Stimulated activated CD8-positive, alpha-beta memory T cell treated with anti-CD3 and anti-CD28 coated beads, Interleukin-12 subunit alpha, Interleukin-12 subunit beta, amount 100 ng/mL, for 4 hours (primary cell): ENCODE measurements around the gene COX7B2.

Experiments
- DNase-seq: peaks from one replicate; pipeline ENCODE4 v3.0.0-alpha.2; 2020; ENCODE audit warnings: low read depth

COX7B2 gene

DNA sequence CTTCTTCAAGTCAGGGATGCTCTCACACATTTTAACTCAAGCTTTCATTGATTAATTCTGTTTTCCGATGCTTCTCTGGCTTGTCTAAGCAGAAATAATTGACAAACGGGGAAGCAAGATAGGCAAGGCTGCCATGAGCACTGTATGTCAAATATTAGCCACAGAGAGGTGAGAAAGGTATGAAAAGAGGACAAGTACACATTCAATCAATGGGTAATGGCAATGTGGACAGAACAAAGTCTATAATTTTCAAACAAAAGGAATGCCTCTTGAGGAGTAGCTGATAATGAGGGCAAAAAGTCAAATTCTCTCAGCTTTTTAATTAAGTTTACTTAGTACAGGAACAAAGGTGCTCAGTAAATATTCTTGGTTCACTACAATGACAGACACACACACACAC lies 19.6 kb downstream of the COX7B2 start:
- no peak for DNase-seq

DNA sequence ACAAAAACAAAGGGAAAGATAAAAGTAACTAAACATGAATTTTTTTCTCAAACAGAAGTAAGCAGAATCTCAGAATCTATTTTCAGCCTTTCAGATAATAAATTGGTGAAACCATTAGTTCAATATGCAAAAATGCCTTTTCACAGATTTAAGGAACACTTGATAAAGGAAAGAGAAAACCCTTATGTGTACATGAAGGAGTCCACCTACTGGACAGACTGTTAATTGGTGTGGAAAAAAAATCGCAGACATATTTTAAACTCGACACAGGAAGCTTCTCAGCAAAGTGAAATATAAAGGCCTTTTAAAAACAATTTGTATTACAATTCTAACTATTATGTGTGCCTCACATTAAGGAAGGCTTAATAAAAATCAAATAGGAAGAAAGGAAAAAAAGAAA lies 22.3 kb downstream of the COX7B2 start:
- no peak for DNase-seq

GRCh38 chr4:46878641-46879040 lies 30.4 kb downstream of the COX7B2 start:
- DNase-seq = no peak

DNA sequence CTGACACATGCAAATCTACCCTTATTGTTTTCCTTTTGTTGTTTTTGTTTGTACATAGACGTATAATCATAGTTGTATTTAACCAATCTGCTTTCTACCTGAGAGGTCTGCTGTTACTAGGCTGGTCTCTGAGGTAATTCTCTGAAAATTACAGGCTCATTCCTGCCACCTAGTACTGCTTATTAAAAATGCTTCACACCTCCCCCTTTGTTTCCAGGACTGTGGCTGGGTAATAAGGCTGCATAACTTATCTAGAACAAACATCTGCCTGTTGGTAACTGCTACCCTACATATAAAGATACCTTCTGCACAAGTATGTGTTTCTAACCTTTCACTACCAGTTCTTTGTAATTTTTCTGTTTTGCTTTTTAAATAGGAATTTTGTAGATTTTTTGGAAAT lies 34.2 kb downstream of the COX7B2 start:
- DNase-seq = no peak

DNA sequence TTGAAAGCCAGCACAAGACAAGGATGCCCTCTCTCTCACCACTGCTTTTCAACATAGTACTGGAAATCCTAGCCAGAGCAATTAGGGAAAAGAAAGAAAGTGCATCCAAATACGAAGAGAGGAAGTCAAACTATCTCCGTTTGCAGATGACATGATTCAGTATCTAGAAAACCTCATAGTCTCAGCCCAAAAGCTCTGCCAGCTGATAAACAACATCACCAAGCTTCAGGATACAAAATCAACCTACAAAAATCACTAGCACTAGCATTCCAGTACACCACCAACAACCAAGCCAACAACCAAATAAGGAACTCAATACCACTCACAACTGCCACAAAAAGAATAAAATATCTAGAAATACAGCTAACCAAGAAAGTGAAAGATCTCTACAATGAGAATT lies 38.6 kb downstream of the COX7B2 start:
- no peak for DNase-seq

DNA sequence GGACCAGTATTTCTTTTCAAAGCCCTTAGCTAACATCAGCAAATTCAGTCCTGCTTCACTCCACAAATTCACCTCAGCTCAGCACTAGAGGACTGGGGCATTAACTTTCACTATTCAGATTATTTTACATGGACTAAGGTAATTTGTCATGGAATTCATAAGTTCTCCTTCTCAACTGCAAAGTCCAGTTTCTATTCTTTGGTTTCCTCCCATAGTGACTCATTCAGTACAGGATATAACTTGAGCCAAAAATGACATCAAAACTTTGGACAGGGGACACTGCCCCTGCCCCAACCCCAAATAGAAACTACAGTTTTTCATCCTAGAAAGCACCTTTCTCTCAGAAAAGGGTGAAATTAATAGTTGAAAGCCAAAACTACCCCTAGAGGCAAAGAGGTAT lies 52.7 kb downstream of the COX7B2 start:
- DNase-seq = no peak

DNA sequence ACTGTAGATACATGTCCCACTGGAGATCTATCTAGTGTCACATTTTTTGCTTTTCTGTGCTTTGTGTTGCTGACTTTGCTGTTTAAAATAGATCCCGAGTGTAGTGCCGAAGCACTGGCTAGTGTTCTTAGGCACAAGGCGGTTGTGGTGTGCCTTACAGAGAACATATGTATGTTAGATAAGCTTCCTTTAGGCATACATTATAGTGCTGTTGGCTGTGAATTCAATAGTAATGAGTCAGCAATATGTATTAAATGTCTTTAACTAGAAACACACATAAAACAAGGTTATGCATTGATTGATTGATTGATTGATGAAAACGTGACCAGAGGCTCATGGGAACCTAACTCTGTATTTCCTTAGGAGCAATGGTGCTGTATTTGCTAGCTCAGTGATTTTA lies 56.2 kb downstream of the COX7B2 start:
- DNase-seq = no peak

DNA sequence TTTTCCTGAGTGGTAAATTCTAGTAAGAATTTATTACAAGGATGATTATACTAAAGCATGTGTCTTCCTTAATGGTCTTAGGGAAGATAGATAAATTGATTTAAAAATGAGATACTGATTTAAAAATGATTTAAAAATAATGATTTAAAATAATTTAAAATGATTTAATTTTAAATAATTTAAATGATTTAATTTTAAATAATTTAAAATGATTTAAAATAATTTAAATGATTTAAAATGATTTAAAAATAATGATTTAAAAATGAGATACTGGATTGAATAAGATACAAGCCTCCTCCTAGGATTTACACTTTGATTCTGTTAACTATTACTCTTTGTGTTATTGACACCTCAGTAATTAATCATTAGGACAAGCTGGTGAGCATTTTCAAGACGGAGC lies 59.0 kb downstream of the COX7B2 start:
- DNase-seq = no peak

- no peak for DNase-seq
Measured at GRCh38 chr4:46844325-46844917, 64.6 kb downstream of the COX7B2 start.

DNA sequence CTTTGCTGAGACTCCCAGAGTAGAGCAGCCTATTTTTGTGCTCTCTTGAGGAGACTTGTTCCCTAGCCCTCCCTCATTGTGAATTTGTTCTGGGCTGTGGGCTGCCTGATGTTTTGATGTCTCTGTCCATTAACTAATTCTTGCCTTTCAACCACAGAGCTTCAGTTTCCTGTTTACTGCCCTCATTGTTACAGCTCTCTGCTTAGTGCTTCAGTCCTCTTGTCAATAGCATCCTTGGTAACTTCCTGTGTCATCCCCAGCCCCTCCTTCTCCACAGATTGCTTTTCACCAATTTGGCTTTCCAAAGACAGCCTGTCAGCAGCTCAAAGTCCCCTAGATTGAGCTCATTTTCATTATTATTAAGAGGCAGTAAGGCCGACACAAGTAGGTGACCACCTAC lies 69.9 kb downstream of the COX7B2 start:
- no peak for DNase-seq

DNA sequence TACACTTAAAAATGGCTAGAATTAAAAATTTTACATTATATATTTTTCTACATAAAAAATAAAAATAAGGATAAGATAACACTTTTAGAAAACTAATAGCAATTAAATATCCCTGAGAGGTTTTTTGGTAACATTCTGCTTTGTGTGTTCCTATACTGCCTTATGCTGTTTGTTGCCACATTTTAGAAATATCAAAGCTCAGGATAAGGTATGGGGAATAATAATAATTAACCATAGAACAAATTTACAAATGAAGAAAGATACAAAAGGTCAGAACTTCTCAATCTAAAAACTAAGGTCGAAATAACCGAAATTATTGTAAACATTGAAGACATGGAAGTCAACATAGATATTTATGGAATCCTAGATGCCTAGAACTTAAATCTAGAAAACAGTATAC lies 71.4 kb downstream of the COX7B2 start:
- DNase-seq = no peak

DNA sequence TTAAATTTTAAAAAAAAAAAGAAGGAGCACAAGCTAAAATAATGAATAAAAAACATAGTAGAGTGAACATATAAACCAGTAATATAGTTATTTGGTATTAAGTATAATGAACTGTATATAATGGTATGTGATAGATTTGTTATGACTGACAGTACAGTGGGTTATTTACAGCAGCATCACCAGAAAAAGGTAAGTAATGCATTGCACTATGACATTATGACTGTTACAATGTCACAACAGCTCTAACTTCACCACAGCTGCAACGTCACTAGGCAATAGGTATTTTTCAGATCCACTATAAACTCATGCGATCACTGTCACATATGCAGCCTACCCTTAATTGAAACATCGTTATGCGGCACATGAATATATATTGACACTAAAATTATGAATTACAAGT lies 72.5 kb downstream of the COX7B2 start:
- no peak for DNase-seq

GRCh38 chr4:46830971-46831454 lies 78.0 kb downstream of the COX7B2 start:
- DNase-seq = no peak

GRCh38 chr4:46820154-46820553 lies 88.9 kb downstream of the COX7B2 start:
- no peak for DNase-seq

DNA sequence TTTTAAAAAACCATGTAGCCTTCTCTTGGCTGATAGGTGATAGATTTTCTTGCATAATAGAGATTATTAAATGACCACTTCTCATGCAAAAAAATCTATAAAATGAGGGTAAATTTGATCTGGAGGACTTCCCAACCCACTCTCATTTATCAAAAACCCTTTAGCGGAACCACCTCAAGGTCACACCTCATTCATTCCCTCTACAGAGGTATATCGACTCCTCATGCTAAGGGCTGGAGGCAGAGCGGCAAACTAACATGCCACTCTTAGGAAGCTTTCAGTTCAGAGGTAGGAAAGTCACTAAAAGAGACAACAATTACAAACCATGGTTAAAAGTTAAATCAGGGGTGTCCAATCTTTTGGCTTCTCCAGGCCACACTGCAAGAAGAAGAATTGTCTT lies 90.0 kb downstream of the COX7B2 start:
- DNase-seq = no peak

DNA sequence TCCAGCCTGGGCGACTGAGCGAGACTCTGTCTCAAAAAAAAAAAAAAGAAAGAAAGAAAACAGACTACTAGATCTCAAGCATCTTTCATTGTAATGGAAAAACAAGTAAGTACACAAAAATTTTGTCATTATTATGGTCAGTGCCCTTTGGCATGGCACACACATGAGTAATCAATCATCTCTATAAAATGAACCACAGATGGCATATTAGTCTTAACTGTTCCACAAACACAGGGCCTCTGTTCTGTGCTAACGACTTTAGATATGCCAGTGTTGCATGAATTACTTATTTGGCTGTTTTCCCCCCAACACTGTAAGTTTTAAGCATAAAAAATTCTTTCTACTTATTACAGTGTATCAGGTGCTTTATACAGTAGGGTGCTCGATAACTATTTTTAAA lies 90.4 kb downstream of the COX7B2 start:
- DNase-seq = no peak

DNA sequence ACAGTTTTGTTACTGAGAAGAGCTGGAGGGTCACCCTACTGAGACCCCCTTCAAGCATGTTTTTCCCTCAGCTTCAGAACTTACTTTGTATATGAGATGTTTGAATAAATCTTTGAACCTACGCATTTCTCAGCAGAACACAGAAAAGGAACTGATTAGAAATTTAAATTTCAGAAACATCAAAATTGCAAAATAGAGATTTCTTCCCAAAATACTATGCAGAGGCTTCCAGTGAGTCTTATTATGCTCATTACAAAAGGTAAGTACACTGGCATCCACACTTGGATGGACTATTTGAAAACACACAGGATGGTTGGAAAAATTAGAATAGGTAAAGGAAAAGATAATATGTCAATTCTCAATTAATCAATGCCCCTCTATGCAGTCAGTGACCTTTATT lies 91.2 kb downstream of the COX7B2 start:
- no peak for DNase-seq

GRCh38 chr4:46804781-46805413 lies 104.1 kb downstream of the COX7B2 start:
- no peak for DNase-seq

- DNase-seq = no peak
Measured at GRCh38 chr4:46793036-46793435, 116.0 kb downstream of the COX7B2 start.

GRCh38 chr4:46781434-46782092 lies 127.5 kb downstream of the COX7B2 start:
- DNase-seq = no peak

DNA sequence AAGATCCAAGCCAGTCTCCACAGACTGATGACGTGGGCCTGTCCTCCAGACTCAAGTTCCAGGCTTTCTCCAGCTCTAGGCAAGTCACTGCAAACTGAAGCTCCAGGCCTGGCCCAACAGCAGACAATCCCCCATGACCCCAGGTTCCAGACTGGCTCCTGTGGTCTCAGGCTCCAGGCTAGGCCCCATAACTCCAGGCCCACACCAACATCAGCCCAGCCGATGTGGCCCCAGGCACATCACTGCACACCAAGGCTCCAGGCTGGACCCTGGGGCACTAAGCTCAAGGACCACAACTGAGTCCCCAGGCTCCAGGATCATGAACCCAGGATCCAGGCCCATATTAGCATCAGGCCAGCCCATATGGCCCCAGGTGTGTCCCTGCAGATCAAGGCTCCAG lies 143.6 kb downstream of the COX7B2 start:
- no peak for DNase-seq

- no peak for DNase-seq
Measured at GRCh38 chr4:46730075-46730474, 179.0 kb downstream of the COX7B2 start.

DNA sequence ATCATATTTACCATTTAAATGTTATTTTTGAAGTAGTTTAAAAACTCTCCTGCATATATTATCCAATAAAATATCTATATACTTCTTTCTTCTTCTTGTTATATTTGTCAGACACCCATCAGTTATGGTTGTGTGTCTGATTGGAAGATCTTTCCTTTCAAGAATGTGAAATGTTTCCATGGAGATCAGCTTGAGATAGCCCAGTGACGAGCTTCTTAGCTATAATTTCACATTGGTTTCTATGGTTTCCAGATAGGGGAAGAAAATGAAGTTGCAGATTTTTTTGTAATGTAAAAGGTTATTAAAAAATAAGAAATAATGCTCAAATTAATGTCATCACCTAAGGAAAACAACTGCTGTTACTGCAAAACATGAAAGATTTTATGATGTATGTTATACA lies 189.0 kb downstream of the COX7B2 start:
- DNase-seq = no peak

DNA sequence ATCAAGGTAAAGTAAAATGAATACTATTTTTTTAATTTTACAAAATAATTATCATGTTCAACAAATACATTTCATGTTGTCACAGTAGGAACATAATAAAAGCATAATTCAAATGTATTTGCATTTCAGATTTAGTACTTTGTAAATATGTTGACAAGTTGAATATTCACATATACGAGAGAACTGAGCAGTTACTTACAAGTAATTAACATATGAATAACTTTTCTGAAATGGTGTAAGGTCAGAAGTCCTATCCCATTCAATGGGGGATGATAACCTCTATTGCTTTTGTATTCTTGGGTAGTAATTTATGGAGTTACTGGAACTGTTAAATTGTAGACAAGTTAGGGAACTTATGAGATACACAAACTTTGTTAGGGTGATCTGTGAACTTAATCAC lies 191.1 kb downstream of the COX7B2 start:
- DNase-seq = no peak
